GM18907 (cell line): Measurements from ENCODE around the gene PCSK6.

Experiments used
- ATAC-seq: cut with Tn5 transposase; IDR thresholded peaks from one replicate; pipeline ENCODE4 v1.9.1; 2021; ENCODE audit warnings: mild to moderate bottlenecking, moderate library complexity; ENCODE audit not compliant: unreplicated experiment

PCSK6 gene

DNA sequence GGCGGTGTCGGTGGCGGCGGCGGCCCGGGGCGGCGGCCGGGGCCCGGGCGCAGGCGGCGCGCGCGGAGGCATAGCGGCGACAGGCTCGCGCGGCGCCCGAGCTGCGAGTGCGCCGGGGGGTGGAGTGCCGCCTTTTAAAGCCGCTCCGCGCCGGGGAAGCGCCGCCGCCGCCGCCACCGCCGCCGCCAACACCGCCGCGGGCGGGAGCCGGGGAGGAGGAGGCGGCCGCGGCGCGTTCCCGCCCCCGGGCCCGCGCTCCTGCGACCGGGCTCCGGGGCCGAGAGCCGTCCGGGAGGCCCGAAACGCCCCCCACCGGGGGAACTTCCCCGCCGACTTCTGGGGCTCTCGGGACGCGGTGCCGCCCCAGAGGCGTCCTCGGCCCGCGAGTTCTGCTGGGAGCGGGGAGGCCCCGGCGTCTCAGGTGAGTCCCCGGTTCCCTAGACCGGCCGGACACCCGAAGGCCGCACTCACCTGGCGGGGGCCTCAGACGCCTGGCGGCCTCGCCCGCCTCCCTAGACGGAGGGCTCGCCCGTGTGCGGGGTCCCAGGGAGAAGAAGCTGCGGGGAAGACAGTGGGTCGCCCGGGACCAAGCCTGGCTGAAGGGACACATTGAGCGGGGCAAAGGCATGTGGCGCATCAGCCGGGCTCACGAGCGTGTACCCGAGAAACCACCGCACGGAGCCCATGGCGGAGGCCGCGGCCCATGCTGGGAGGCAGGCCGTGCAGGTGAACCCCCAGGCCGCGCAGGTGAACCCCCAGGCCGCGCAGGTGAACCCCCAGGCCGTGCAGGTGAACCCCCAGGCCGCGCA lies at the start of gene PCSK6:
PCSK6 (minus strand) TSS at position 109 of the 809 bp plus-strand sequence; CDS start at position 72, 37 bp downstream.
- no peak for ATAC-seq

DNA sequence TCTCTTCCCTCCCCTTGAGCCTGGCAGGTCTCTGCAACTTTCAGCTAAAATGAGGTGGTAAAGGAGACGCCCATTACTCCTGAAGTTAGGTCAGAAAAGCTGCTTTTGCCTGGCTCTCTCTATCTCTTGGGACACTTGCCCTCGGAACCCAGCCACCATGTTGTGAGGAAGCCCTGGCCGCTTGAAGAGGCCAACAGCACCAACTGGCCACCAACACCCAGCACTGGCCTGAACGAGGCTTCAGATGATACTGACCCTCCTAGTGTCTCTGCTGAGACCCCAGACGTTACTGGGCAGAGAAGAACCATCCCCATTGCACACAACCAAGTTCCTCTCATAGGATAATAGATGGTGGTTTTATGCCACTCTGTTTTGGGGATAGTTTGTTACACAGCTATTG lies 49.5 kb upstream of the PCSK6 start:
- no peak for ATAC-seq

DNA sequence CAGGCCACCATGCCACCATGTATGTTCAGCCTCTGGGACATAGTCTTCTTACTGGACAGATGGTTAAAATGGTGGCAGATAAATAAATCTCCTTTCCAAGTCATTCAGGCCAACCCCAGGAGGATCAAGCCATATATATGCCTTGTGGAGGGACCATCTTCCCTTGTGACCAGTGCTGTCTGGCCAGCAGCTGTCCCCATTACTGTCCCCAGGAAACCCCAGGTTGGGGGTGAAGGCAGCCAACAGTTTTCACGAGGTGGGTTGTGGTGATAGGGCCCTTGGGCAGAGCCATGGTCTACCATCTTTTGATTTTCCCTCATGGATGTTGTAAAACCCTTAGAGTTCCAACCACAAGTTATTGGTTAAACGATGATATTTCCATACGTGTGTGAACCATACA lies 48.7 kb upstream of the PCSK6 start:
- ATAC-seq, result no peak

DNA sequence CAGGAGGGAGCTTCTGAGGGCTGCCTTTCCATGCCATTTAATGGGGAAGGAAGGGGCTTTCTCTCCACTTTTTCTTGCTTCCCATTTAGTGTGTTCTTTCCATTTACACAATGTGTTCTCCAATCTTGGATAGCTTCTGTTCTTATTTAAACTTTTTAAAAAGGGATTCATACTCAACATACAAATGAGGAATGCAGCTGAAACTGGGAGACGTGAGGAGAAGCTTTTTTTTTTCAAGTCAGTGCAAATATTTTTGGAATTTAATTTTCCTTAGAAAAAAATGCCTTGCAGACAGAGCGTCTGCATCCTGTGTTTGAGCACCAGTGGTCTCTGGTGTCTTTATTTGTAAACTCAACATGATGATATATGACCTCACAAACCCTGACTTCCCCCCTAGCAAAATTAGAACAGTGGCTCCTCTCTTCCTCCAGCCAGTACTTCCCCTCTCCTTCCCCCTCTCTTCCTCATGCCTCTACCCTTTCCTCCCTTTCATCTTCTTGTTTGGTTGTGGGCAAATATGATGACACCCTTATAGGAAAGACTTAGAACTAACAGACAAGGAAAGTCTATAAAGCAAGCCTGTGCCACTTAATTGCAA lies 48.1 kb upstream of the PCSK6 start:
- no peak for ATAC-seq

DNA sequence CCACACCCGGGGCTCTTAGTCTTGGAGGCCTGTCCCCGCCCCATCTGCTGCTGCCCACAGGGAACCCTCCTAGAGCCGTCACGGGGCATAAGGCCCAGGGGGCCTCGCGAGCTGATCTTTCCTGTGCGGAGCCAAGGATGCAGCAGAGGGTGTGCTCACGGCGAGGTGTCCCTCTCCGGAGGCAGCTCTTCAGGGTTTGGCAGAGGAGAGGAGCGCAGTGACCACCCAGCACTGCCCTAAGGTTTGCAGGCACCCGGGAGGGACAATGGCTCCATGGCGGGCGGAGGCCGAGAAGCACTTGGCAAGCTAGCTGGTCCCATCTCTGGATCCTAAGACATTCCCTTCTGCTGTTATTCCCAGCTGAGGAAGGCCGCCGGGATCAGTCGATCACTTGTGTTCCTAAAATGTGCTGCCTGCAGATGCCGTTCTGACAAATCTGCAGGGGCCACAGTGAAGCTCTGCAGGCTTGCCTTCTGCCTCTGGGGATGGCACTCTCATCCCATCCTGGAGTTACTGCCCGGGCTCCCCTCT lies 47.4 kb upstream of the PCSK6 start:
- no peak for ATAC-seq

DNA sequence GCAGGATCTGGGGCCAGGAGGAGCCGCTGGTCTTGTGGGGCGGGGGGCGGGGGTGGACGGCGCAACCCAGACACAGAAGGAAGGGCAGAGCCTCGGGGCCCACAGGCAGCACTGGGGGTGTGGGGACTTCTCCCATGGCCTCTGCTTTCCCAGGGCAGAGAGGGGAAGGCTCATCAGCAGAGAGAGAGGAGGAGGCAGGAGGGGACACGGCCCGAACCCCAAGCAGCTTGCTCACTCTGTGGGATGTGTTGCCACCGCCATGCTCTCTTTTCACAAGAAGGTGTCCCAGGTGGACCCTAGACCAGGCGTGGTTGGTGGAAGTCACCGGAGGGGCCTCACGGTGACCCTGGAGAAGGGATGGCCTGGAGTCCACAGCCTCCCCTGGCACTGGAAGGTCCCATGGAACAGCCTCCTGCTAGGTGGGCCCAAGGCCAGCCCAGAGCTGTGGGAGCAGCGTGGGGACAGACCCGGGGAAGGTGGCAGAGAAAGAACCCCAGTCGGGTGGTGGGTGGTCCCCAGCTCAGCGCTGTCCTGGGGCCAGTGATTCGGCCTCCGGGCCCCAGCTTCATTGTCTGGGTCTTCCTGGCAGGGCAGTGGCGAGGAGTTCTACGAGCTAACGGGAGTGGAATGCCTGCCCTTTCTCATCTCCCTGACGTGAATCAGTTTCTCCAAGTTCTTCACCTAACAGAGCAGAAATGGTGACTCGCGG lies 46.8 kb upstream of the PCSK6 start:
- no peak for ATAC-seq

DNA sequence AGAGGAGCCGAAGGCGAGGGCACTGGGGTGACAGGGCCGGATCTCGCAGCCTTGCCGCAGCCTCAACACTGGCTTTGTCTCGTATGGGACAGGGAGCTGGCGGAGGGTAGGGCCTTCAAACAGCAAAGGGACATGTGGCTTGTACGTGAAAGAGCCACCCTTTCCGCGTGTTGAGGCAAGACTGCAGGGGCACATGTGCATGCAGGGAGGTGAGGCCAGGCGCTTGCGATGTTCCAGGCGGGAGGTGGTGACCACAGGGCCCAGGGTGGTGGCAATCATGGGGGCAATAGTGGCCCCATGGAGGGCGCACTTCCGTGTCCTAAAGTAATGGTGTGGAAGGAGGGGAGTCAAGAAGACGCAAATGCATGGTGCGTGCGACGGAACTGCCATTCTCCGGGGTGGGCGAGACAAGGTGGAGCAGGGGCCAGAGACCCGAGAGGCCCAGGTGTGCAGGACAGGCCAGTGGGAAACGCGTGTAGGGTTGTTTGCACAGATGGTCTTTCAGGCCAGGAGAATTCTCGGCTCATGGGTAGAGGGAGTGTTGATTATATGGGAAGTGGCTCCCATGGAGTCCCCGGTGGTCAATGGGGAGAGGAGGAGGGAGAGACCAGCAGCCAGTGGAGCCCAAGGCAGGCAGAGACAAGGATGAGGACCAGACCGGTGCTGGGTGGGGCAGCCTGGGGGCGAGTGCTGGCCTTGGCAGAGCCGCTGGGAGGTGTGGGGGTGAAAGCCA lies 45.8 kb upstream of the PCSK6 start:
- ATAC-seq, result no peak

DNA sequence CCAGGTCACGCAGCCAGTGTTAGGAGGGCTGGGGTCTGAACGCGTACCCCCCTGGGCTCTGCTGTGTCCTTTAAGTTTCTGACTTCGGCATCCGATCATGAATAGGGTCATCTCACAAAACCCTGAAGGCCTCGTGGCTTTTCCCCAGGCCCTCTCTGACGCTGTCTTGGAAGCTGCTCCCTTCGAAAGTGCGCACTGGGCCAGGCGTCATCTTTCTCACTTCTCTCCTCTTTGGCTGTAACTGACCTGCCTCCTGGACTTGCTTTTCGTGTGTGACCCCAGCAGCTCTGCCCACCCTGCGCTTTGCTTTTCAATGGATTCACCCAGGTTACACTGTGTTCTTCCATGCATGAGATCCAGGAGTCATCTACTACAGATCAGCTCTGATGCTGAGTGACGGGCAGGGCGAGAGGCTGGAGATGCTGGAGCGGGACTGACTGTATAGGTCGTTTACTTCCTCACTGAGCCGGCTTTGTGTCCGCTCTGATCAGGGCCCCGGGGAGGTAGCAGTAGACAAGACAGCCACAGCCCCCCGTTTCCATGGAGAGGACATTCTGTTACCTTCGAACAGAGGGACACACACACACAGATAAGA lies 45.0 kb upstream of the PCSK6 start:
- ATAC-seq, result no peak

DNA sequence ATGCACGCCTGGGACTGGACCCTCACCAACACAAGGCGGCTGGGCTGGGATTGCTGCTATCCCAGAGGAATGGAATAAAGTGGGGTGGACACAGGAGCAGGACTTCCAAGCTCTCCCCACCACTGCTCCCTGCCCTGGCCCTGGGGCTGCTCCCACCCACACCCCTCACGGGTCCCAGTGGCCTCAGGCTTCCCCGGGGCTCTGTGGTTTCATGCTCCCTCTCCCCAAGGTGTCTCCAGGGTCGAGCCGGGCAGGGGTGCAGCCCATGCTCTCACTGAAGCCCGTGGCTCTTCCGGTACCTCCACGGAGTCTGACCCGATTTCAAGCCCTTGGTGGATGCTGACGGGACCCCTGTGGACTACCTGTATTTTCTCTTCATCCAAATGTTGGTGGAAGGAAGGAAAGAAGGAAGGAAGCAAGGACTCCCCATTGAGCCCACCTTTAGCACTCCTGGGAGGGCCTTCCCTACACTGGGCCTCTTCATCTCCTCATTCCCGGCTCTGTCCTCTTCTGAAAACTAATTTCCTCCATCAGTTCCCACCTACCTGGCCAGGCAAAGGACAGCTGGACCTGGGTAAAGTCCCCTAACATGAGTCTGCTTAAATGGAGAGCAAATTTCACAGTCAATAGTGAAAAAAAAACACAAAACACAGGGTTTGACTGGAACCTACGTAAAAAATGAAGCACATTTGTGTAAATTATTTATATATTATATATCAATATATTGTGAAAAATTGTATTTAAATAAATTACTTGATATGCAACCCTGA lies 44.0 kb upstream of the PCSK6 start:
- no peak for ATAC-seq

DNA sequence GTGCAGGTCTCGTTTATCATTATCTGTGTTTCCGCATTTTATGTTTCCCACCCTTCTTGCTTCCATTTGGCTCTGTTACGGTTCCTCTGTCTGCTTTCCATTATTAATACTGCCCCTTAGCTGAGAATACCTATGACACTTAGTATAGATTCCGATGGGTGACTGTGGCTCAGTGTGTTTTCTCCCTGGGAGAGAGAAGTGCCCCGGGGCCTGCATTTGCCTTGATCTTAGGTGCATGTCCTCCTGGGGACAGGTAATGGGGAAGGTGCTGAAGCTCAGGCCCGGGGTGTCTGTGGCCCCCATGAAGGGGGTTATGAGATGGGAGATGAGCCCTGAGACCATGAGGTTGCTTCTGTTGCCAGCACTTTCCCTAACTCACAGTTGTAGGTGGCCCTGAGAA lies 43.4 kb upstream of the PCSK6 start:
- no peak for ATAC-seq

DNA sequence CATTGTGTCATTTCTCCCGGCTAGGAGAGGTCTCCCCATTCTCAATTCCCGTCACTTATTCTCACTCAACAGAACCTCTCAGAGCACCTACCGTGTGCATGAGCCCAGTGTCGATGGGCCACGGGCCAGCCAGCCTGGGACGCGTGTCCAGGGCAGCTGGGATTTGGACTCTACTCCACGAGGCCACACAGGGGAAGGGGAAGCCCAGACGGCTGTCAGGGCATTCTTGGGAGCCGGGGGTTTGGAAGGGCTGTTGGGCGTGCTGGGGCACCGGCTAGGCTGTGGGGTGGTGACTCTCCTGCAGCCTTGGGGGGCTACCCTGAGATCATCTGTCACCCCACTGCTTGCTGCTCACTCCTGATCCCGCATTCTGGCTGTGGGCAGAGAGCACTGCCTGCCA lies 41.7 kb upstream of the PCSK6 start:
- ATAC-seq, result no peak

DNA sequence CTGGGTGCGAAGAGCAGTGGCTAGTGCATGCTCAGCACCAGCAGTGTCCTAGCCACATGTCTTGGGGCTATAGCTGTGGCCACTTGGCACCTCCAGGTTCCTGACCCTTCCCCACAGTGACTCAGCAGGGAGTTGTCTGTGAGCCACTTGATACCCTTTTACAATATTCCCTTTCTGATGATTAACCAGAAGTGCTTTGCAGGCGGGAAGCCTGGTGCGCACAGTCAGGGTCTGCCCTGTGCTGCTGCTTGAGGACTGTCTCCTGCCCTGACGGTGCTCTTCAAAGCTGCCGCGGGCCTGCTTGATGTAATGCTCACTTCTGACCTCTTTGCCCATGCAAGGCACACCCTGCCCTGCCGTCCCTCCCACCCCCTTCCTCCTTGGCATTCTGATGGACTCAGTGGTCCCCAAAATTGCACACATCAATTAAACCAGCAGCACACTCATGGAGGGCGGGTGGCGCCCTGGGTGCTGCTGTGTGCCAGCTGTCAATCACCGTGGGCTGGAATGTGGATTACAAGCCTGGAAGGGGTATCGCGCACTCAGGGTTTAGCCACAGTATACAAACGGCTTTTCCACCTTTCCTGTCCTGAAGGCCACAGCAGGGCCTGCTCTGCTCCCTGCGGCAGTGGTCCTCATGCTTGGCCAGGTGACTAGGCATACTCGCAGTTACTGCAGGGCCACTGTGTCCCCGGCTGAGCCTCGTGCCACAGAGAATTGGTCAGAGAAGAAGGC lies 40.9 kb upstream of the PCSK6 start:
- ATAC-seq, result no peak

DNA sequence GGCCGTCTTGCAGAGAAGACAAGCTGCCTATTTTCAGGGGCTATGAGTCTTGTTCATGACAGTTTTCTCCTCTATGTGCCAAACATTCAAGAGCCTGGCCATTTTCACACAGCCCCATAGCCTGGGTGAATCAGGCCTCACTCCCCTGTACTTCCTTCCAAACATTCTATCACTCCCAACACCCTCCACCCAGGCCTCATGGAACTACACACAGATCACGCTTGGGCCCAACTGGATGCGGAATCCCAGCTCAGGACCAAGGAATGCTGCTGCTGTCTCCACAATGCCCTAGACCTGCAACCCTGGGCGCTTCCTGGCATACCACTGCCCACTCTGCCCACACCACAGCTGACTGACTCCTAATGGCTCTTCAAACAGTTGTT lies 39.4 kb upstream of the PCSK6 start:
- ATAC-seq, result no peak

DNA sequence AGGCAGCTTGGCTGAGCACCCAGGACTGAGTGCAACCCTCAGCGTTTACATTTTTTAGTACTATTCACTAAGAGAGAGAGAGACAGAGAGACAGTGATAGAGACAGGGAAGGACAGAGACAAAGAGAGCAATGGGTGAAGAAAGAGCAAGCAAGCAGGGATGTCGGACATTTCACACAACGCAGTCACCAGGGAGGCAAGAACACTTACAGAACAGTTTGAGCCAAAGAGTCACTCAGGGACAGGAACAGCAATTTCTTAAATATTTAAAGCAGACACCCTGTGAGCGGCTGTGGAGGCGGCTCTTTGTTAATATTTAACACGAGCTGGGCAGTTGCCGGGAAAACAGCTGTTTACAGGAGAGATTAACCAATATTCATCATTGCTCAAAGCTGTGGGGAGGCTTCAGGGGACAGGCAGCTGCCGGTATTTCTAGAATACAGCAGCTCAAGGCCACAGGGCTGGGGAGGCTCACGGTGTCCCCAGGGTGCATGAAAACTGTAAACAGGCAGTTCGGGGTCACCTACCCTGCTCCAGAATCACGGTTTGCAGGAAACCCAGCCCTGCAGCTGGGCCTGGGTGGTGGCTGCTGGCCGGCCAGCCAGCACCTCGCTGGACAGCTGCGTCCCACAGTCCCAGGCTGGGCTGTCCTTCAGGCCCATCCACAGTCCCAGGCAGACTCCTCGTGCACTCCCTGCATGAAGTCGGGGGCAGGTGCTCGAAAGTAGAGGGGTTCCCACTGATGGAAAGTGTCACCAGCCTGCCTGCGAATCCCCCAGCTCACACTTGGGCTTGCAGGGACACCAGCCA lies 38.8 kb upstream of the PCSK6 start:
- ATAC-seq, result peak; percentile 52

DNA sequence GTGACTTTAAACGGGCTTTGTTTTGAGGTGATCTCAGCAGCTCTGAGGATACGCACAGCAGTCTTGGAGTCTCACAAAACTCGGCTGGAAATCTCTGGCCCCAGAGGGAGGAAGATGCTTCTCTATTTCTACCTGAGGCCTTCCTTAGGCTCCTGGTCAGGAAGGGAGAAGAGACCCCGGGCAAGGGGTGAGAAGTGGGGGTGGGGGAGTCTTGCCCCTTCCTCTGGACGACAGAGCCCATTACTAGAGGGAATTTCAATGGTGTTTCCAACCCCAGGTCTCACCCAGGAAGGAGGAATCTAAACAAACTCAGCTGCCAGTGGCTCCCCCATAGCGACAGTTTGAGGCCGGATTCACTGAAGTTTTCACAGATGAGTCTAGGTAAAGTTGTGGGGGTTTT lies 37.4 kb upstream of the PCSK6 start:
- no peak for ATAC-seq

DNA sequence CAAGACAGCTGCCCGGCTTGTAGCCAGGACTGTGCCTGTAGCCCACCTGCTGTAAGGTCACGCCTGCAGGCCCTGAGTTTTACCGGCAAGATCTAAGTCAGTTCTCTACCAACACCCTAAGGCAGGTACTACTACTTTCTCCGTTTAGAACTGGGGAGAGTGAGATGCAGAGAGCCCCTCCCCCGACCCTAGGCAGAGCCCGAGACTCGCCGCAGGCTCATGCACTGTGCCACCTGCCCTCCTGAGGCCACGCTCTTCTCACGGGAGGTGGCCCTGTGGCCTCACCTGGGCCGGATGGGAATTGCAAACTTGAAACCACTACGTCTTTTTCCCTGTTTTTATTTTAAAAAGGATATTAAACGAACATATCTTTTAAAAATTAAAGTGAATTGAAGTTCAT lies 36.9 kb upstream of the PCSK6 start:
- no peak for ATAC-seq

DNA sequence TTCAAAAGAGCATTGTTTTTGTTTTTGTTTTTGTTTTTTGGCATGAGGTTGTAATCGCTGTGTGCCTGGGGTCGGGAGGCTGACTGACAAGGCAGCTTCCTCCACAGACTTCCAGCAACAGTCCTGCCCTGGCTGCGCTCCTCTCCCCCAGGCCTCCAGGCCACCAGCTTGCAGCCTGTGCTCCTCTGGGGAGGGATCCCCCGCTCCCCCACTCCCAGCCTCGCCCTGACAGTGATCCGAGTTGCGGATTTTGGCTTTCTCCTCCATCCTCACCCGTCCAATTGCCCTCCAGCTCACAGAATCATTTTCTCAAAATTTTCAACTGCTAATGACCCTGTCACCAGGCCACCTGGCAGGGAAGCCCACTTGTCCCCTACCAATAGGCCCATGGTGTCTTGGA lies 36.5 kb upstream of the PCSK6 start:
- ATAC-seq, result no peak

DNA sequence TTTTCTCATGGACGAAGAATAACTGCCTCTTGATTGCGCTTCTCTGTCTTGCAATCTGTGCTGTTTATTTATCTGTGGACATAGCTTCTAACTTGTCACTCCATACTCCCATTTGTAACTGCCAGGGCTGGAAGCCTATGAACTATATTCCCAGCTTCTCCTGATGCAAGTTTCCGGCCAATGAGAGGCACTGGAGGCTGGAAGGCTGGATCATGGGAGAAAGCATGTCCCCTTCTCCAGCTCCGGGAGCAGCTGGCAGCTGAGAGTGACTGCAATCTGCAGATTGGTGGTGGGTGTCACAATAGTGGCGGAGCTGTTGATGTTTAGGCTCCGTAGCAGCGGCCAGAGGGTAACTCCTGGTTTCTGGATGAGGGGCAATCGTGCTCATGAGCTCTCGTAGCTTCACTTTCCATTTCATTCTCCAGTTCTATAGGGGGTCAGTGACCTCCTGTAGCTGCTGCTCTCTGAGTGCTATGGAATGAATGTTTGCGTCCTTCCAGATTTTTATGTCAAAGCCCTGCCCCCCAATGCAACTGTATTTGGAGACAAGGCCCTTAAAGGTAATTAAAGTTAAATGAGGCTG lies 35.7 kb upstream of the PCSK6 start:
- ATAC-seq, result no peak
